Heart left ventricle (tissue), 13 donors: ENCODE results near the gene MTRFR.

ENCODE experiments used
- CTCF ChIP-seq, 12 donors: fragments of 200-600 bp; sonication (generic) in 4 of 12; IDR thresholded peaks; one replicate each; pipeline versions ENCODE4 v1.5.0 to v1.8.0; 2018 to 2022; ENCODE audit warnings: antibody characterized with exemption in 12 of 12, mild to moderate bottlenecking in 5 of 12
- POLR2A ChIP-seq, 2 donors: fragments of 450-650 bp; IDR thresholded peaks; one replicate each; pipeline ENCODE4 v1.6.1; 2017; ENCODE audit warnings: antibody characterized with exemption in 2 of 2, mild to moderate bottlenecking in 2 of 2, moderate library complexity in 2 of 2
- donor health status: ischemic (EF 13 %, LVEDD 7.1; RV severe dilation, severe dysfunction).
- donor health status: DM: no; HTN: yes; CAD: no.
- donor health status: DM: no; HTN: no; CAD: no.
- donor health status: ischemic (EF 25% LVEDD 6.9; RV normal size, moderate dysfunction).
- donor health status: ischemic (EF 25% LVEDD 5.7; RV mildly dilated, moderate dysfunction).
- donor health status: ischemic (EF 35%, LVEDD 5.7; RV mildly dilated, moderate dysfunction).
- donor health status: nonischemic (EF 11% LVEDD 7.7; RV severe dilation, severe dysfunction).
- donor health status: DM: yes; HTN: yes; CAD: no.
- donor health status: PGD.
- donor health status: ischemic (EF 29% LVEDD 5.4; RV normal size, mild dysfunction).
- donor health status: nonischemic (EF 23%, LVEDD 6.1; RV moderate dilation, normal function).

- TF ChIP-seq POLR2A (IDR thresholded peaks at IDR 0.05) = no peak
- TF ChIP-seq CTCF (IDR thresholded peaks at IDR 0.05) = no peak
Measured at GRCh38 chr12:123288751-123289346, 55.6 kb downstream of the MTRFR start.
